NCI-H2081 (cell line): ENCODE data around the gene PPM1A.
A peak's percentile ranks its signal among the peaks of the same experiment; 100 is the strongest.

Source experiments
- DNase-seq, 2 experiments: peaks; one replicate each; lab custom pipeline; 2025; lab: John Stamatoyannopoulos, UW

Gene PPM1A

DNA sequence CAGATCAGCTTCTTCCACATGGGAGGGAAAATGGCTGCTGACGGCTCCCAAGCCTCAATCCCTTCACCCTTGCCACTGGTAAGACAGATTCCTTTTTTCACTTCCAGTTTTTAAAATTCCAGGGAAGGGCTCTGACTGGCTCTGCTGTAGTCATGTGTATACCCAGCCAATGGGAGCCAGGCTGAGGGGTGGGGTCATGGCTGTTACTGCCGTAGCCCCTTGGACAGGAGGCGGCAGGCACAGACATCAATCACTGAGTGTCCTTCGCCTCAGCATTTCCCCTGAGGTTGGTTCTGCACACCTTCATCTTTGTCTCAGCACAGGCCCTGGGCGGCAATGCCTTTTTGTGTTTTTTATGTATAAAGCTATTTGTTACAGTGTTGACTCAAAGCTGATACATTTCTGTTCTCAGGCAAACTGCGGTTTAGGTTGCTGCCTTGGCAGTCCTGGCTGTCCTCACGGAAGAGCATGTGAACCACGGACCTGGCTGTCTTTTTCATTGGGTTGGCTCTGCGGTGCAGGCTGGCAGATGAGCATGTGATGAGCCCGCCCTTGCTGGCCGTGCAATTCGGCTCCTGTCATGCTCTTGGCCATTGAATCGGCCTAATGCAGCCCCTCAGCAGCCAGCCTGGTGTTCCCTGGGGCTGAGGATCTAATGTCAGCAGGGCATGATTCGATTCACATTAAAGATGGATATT, 74.3 kb downstream of the PPM1A start:
- peak; percentile 13 to 20 for DNase-seq

DNA sequence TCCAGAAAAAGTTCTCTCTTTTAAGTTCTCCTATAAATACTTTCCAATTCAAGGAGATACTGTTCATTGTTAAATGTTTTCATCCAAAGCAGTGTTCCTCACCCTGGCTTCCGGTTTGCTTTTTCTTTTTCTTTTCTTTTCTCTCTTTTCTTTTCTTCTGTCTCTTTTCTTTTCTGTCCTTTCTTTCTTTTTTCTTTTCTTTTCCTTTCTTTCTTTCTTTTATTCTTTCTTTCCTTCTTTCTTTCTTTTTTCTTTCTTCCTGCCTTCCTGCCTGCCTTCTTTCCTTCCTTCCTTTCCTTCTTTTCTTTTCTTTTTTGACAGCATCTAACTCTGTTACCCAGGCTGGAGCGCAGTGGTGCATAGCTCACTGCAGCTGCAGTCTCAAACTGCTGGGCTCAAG, 75.8 kb downstream of the PPM1A start:
- DNase-seq = no peak

DNA sequence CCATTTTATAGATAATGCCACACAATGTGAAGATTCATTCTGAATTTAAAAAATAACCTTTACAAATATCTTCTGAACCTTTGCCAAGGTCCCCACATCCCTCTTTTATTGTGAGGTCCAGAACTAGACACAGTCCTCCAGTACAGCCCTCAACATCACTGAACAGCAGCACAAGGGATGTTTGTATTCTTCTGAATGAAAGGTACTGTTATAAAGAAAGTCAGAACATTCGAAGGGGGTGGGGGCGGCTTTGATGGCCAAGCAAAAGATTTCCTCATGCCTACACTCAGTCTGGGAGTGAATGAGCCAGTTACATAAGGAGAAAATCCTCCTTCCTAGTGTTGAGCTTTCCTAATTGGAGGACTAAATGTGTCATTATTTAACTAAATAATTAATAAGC, 77.3 kb downstream of the PPM1A start:
- no peak for DNase-seq

DNA sequence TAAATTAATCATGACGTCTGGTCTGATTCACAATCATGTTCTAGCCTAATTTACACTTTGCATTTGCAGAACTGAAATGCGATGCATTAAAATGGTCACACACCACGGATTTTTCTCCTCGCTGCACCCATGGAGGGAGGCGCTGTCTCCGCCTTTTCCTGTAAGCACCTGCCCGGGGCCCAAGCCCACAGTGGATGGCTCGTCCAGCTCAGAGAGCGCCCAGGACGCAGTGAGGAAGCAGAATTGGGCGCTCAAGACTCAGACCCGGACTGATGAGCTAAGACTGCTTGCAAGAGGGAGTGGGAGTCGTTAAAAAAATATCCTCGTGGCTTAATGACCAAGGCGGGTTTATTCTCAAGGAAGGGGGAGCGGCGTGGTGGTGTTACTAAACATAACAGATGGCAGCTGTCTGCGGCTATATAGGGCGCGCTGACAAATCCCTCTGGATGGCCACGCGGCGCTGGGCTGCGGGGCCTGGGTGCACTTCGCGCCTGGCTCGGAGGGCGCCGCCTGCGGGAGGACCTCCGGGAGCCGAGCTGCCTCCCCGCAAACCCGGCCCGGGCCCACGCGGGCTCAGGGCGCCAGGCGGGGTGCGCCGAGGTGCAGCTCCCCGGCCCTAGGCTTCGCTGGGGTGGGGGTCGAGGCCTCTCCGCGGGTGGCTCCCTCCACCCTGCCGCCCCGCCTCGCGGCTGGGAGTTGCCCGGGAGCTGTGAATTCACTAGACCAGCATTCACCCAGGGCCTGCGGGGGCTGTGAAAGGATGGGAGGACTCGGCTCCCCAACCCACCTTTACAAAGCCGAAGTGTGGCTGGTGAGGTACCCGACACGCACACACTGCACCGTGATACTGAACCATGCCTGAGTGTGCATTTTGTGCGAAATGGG, 78.7 kb downstream of the PPM1A start:
- peak; percentile 77 to 87 for DNase-seq

DNA sequence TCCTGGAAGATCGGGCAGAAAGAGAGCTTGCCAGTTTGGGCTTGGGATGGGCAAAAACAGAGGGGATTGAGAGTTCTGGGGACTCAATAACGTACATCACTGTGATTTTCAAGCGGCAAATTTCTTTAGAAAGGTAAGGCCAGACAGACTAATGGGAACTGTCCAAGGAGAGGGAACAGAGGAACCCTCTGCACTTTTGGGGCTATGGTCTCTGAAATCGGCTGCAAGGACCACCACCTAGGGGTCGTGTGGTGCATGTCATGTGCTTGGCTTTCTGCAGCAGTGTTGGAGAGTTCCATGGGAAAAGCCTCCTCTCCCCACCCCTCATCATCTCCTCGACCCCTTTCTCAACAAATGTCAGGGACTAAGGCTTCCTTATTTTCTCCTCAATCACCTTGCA, 79.6 kb downstream of the PPM1A start:
- peak; percentile 13 to 36 for DNase-seq

DNA sequence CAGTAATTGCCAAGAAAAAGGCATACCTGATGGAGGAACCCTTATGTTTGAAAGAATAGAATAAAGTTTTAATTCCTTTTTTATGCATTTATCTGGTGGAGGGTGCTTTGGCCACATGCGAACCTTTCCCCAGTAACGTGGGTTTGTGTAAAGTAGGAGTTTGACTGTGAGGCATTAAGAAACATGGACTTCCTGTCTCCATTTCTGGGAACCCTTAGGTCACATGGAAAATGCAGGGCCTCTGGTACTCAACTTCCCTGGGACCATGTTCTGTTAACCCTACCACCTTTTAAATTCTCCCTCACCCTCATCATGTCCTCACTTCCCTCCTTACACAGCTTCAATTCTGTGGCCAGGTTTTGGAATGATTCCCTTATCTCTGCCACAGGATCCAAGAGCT, 80.3 kb downstream of the PPM1A start:
- no peak for DNase-seq

DNA sequence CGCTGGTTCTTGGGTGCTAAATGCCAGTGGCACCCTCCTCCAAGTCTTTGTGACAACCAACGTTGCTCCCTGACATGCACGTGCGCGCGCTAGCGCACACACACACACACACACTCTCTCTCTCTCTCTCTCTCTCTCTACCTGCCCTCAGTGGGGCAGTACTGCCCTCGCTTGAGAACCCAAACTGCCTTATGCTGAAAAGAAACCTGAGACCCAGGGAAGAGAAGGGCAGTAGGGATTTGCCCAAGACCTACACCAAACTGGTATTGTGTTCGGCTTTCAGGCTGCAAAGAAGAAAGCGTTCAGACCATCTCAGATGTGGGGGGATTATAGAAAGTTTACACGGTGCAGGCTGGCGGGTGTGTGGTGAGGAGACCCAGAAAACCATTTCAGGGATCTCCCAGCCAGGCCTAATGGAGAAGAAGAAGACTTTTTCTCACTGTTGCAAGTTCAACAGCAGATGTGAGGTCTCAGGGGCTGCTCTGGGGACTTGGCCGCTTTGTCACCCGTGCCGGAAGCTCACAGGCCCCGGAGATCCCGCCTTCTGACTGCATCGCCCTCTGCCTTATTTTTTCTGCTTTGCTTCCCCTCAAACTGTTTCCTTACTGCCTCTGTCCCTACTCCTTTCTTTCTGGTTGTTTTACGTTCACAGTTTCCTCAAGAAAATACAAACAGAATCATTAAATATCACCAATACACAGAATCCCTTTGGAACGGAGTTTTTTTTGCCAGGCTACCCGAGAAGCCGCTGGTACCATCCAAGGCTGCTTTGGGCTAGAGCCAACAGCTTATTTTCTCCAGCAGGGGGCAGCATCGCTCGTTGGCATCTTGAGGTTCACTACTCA, 82.4 kb downstream of the PPM1A start:
- peak; percentile 78 to 83 for DNase-seq

DNA sequence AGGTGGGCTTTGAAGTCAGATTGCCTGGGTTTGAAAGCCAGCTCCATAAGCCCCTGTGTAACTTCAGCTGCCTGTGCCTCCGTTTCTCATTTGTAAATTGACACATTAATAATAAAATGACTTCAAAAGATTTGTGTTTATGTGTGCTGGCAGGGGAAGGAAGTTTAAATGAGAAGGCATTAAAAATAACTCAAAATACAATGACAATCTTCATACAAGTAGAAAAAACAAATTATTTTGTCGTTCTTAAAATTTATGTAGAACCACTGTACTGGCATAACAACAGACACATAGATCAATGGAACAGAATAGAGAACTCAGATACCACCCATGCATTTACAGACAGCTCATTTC, 83.0 kb downstream of the PPM1A start:
- no peak for DNase-seq

DNA sequence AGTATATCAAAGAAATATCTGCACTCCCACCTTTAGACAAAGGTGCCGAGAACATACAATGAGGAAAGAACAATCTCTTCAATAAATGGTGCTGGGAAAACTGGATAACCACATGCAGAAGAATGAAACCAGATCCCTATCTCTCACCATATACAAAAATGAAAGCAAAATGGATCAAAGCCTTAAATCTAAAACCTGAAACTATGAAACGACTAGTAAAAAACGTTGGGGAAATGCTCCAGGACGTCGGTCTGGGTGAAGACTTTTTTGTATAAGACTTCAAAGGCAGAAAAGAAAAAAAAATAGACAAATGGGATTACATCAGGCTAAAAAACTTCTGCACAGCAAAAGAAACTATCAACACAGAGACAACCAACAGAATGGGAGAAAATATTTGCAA, 83.8 kb downstream of the PPM1A start:
- DNase-seq = no peak

DNA sequence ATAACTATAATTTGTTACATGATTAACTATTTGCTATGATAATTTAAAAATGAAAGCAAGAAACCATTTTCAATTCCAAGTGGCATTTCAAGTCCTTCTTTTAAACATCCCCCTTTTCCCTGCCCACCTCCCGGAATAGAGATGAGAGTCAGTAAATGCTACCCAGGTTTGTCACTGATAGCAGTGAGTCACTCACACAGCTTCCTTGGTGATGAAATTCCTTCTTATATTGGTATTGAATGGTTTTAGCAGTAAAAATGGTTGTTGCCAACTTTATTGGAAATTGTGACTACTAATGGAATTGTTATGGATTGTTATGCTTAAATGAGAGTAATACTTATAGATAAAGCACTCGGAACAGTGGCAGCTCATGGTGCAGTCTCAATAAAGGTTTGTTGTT, 90.5 kb downstream of the PPM1A start:
- no peak for DNase-seq

DNA sequence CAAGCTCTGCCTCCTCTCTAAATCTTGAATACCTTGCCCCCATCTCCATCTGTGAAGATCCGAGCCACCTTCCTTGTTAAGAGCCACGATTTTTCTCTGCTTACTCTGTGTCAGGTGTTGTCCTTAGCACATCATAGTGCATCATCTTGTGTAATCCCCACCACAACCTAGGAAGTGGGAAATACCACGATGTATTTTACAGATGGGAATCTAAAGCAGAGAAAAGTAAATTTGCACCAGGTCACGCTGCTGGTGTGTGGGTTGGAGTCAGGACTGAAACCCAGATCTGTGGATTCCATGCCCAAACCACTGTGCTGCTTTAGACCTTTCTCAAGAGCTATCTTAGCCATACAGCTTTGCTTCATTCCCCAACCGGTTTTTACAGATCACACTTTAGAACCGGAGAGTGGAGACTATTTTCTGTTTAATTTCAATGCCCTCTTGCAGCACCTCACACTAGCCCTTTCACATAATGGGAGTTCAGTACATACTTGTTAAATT, 94.6 kb downstream of the PPM1A start:
- no peak for DNase-seq

DNA sequence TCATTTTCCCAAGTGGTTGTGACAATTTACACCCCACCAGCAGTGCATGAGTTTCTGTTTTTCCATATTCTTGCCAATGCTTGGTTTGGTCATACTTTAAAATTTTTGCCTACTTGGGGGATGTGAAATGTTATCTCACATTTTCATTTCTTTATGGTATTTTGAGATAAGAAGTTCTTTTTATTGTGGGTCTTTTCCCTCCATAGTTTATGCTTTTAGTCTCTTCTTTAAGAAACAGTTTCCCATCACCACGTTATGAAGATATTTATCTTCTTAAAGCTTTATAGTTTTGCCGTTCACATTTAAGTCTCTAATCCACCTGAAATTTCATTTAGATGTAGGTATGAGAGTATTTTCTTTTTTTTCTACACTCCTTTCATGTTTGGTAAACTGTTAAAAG, 95.7 kb downstream of the PPM1A start:
- DNase-seq = no peak

DNA sequence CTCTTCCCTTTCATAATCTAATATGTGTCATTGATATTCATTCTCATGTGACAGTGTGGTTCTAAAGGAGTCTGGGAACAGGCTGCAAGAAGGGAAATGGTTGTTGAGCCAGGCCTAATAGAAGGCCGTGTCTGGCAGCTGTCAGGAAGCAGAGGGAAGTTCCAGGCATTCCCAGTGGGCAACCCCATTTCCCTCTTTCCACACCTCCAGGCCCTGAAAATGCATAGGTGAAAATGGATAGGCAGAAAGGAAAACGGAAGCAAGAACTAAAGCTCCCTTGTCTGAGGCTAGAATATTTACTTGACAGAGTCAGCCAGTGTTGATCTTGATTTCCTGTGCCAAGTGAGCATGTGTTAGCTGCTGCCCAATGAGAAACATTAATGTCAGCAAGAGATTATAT, 97.7 kb downstream of the PPM1A start:
- DNase-seq = peak in 1 of 2 experiments; percentile 24

DNA sequence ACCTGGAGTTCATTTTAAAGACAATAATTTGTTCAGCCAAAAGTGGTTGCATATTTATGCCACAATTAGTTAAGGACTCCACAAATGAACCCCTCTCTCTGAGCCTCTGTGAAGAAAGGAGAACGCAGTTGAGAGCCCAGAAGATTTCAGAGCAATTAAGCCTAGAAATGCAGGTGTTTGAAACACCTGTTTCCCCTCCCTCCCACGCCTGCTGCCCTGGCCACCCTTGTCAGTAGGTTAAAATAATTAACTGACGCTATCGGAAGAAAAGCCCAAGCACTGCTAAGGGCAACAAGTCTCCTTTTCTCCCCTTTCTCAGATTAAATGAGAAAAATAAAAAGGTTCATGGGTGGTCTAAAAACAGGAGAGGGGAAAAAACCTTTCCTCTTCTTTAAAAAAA, 99.2 kb downstream of the PPM1A start:
- DNase-seq = peak in 1 of 2 experiments; percentile 31
